ENCODE results near the gene RNF149.

GRCh38 chr2:101341901-101342624, 33.6 kb upstream of the RNF149 start:
- no peak for TF ChIP-seq POLR2AphosphoS5 (IDR thresholded peaks at IDR 0.05)
- TF ChIP-seq CTCF (IDR thresholded peaks at IDR 0.05), result peak; percentile 58 to 85 (median 72)
- TF ChIP-seq POLR2A (IDR thresholded peaks at IDR 0.05), result no peak
